MG63 (cell line): ENCODE results near the gene PIGS. TPM values are rescaled to one million over a fixed set of nuclear protein-coding genes. Genes with fewer than 3 reads are reported as not detected.

Experiments used
- DNase-seq: peaks from one replicate; pipeline ENCODE4 v3.0.0-alpha.2; 2020
- H3K27me3 ChIP-seq: fragments of 250-450 bp; sonication (Bioruptor Pico); 2 replicates; pipeline ENCODE4 v1.5.1; 2020; ENCODE audit warnings: mild to moderate bottlenecking, moderate library complexity
- H3K36me3 ChIP-seq: fragments of 250-450 bp; sonication (Bioruptor Pico); 2 replicates; pipeline ENCODE4 v1.5.1; 2020; ENCODE audit warnings: mild to moderate bottlenecking, moderate library complexity
- H3K4me3 ChIP-seq: fragments of 250-450 bp; sonication (Bioruptor Pico); 2 replicates; pipeline ENCODE4 v1.5.1; 2020; ENCODE audit warnings: mild to moderate bottlenecking, moderate library complexity
- H3K9me3 ChIP-seq: fragments of 250-450 bp; sonication (Bioruptor Pico); 2 replicates; pipeline ENCODE4 v1.5.1; 2020; ENCODE audit warnings: mild to moderate bottlenecking, moderate library complexity
- total RNA-seq: library from RNA; depleted of rRNA; stranded (reverse); fragments of >200 nt; shearing (Covaris generic); gene quantifications from 2 replicates; pipeline ENCODE4 v1.2.3, GENCODE V29; 2014; ENCODE audit warnings: low replicate concordance; rRNA removed

The PIGS gene
- total RNA-seq, 1 experiment from 2014 or later: 65.1 TPM

GRCh38 chr17:28507567-28508203 lies 63.6 kb downstream of the PIGS start:
- H3K9me3 ChIP-seq: no peaks in the 10 kb centered on the region
- H3K27me3 ChIP-seq: no peaks in the 10 kb centered on the region
- no peak overlapping the region for H3K4me3 ChIP-seq
- H3K36me3 ChIP-seq: no peaks in the 10 kb centered on the region
- DNase-seq: no peak

GRCh38 chr17:28506763-28507487 lies 64.4 kb downstream of the PIGS start:
- Histone ChIP-seq H3K9me3 (no peaks in the 10 kb centered on the region), H3K4me3 (no peak overlapping the region), H3K36me3 (no peaks in the 10 kb centered on the region), H3K27me3 (no peaks in the 10 kb centered on the region)
- DNase-seq: no peak

- no peak for DNase-seq
- no peak within 1 kb of the TSS for H3K4me3 ChIP-seq
- no peaks in the 10 kb centered on the region for H3K27me3 ChIP-seq
- H3K9me3 ChIP-seq: no peaks in the 10 kb centered on the region
- H3K36me3 ChIP-seq: no peaks in the 10 kb centered on the region
These were observed 65.2 kb downstream of the PIGS start, which contains the start of gene FOXN1 for GRCh38 chr17:28505986-28506665. FOXN1 (plus strand) TSS chr17:28506348; CDS start chr17:28523970, 17,622 bp downstream.

- no peak for DNase-seq
- no peak overlapping the region for H3K4me3 ChIP-seq
- H3K27me3 ChIP-seq: no peaks in the 10 kb centered on the region
- no peaks in the 10 kb centered on the region for H3K9me3 ChIP-seq
- H3K36me3 ChIP-seq: no peaks in the 10 kb centered on the region
These were observed 67.9 kb downstream of the PIGS start for GRCh38 chr17:28503420-28503819.

Other genes starting within 250 kb of the PIGS start
- 41.9 and 64.9 TPM in 2 replicates for gene IFT20, start 236.1 kb downstream of the PIGS start, total RNA-seq
- gene TNFAIP1, start 235.8 kb downstream of the PIGS start, total RNA-seq: 29.2 and 31.9 TPM in 2 replicates
- 161 and 244 TPM in 2 replicates for gene POLDIP2, start 214.0 kb downstream of the PIGS start, total RNA-seq
- gene SEBOX, start 206.3 kb downstream of the PIGS start, total RNA-seq: not detected in 2 replicates
- 3.3 TPM in 1 of 2 replicates, not detected in the other for gene VTN, start 201.2 kb downstream of the PIGS start, total RNA-seq
- gene SARM1, start 199.8 kb downstream of the PIGS start, total RNA-seq: 17.2 and 33.1 TPM in 2 replicates
- 2.7 and 13.6 TPM in 2 replicates for gene SLC46A1, start 165.3 kb downstream of the PIGS start, total RNA-seq
- gene SLC13A2, start 97.9 kb downstream of the PIGS start, total RNA-seq: not detected in 2 replicates
- not detected in 2 replicates for gene FOXN1, start 65.2 kb downstream of the PIGS start, total RNA-seq
- gene UNC119, start 18.9 kb downstream of the PIGS start, total RNA-seq: 20.8 and 36.4 TPM in 2 replicates
- gene ALDOC, start 5.4 kb upstream of the PIGS start, total RNA-seq: 1.1 TPM in 1 of 2 replicates, not detected in the other
- gene SPAG5, start 27.5 kb upstream of the PIGS start, total RNA-seq: 45.1 and 82.9 TPM in 2 replicates
- 0.79 and 1.3 TPM in 2 replicates for gene RSKR, start 42.7 kb upstream of the PIGS start, total RNA-seq
- gene BLTP2, start 73.6 kb upstream of the PIGS start, total RNA-seq: 114 and 149 TPM in 2 replicates
- gene SDF2, start 90.4 kb upstream of the PIGS start, total RNA-seq: 58.6 and 78.2 TPM in 2 replicates
- gene SUPT6H, start 90.7 kb upstream of the PIGS start, total RNA-seq: 27.6 and 32.0 TPM in 2 replicates
- gene PROCA1, start 140.4 kb upstream of the PIGS start, total RNA-seq: 0.79 TPM in 1 of 2 replicates, not detected in the other
- gene RAB34, start 146.3 kb upstream of the PIGS start, total RNA-seq: 445 and 645 TPM in 2 replicates
- 768 and 1,491 TPM in 2 replicates for gene RPL23A, start 148.5 kb upstream of the PIGS start, total RNA-seq
- 6.7 and 26.1 TPM in 2 replicates for gene TLCD1, start 154.7 kb upstream of the PIGS start, total RNA-seq
- gene NEK8, start 157.3 kb upstream of the PIGS start, total RNA-seq: 0.69 and 4.0 TPM in 2 replicates
- gene TRAF4, start 172.5 kb upstream of the PIGS start, total RNA-seq: 26.1 and 115 TPM in 2 replicates